SH-SY5Y (cell line): ENCODE measurements around the gene DHX30.

Source experiments
- GATA2 ChIP-seq: IDR thresholded peaks from 2 replicates; pipeline ENCODE4 v1.6.1; 2011; ENCODE audit warnings: mild to moderate bottlenecking, low read depth, low read length
- GATA3 ChIP-seq: IDR thresholded peaks from 2 replicates; pipeline ENCODE4 v1.6.1; 2011; ENCODE audit warnings: low read depth, mild to moderate bottlenecking, low read length, moderate library complexity

DNA sequence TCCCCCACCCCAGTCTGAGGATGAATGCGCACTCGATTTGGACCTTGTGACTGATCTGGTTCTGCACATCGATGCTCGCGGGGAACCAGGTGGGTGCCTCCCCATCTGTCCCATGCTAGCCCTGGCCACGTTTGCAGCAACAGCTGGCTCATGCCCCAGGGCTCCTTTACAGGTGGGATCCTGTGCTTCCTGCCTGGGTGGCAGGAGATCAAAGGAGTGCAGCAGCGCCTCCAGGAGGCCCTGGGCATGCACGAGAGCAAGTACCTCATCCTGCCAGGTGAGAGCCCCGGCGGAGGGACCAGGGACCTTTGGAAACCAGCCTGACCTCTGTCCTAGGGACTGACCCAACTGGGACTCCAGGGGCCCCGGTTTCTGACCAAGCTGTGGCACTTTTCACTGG, 44.3 kb downstream of the DHX30 start:
- TF ChIP-seq GATA2 (no peak), GATA3 (no peak)
